ENCODE results near the gene PRR12. TPM values are rescaled to one million over a fixed set of nuclear protein-coding genes. Genes with fewer than 3 reads are reported as not detected.

The PRR12 gene
- total and polyA plus RNA-seq, 9 of the 15 experiments (the other 6 are each of a cell fraction or from before 2014, with no cell fraction given): 0.01 to 21.1 (median 0.98) TPM

DNA sequence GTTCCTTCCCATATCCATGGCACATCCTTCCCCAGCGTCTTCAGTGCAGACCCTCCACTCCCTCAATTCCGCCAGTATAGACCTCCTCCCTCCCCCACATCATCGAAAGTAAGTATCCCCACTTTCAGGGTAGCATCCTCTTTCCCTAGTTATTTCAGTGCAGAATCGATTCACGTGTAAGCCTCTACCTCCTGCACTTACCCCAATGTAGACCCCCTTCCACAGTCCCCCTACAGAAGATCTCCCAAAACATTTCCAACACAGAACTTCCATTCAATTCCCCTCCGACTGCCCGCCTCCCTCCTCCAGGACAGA is 74.0 kb downstream of the PRR12 start (continued):
- TF ChIP-seq, protein P1, sequence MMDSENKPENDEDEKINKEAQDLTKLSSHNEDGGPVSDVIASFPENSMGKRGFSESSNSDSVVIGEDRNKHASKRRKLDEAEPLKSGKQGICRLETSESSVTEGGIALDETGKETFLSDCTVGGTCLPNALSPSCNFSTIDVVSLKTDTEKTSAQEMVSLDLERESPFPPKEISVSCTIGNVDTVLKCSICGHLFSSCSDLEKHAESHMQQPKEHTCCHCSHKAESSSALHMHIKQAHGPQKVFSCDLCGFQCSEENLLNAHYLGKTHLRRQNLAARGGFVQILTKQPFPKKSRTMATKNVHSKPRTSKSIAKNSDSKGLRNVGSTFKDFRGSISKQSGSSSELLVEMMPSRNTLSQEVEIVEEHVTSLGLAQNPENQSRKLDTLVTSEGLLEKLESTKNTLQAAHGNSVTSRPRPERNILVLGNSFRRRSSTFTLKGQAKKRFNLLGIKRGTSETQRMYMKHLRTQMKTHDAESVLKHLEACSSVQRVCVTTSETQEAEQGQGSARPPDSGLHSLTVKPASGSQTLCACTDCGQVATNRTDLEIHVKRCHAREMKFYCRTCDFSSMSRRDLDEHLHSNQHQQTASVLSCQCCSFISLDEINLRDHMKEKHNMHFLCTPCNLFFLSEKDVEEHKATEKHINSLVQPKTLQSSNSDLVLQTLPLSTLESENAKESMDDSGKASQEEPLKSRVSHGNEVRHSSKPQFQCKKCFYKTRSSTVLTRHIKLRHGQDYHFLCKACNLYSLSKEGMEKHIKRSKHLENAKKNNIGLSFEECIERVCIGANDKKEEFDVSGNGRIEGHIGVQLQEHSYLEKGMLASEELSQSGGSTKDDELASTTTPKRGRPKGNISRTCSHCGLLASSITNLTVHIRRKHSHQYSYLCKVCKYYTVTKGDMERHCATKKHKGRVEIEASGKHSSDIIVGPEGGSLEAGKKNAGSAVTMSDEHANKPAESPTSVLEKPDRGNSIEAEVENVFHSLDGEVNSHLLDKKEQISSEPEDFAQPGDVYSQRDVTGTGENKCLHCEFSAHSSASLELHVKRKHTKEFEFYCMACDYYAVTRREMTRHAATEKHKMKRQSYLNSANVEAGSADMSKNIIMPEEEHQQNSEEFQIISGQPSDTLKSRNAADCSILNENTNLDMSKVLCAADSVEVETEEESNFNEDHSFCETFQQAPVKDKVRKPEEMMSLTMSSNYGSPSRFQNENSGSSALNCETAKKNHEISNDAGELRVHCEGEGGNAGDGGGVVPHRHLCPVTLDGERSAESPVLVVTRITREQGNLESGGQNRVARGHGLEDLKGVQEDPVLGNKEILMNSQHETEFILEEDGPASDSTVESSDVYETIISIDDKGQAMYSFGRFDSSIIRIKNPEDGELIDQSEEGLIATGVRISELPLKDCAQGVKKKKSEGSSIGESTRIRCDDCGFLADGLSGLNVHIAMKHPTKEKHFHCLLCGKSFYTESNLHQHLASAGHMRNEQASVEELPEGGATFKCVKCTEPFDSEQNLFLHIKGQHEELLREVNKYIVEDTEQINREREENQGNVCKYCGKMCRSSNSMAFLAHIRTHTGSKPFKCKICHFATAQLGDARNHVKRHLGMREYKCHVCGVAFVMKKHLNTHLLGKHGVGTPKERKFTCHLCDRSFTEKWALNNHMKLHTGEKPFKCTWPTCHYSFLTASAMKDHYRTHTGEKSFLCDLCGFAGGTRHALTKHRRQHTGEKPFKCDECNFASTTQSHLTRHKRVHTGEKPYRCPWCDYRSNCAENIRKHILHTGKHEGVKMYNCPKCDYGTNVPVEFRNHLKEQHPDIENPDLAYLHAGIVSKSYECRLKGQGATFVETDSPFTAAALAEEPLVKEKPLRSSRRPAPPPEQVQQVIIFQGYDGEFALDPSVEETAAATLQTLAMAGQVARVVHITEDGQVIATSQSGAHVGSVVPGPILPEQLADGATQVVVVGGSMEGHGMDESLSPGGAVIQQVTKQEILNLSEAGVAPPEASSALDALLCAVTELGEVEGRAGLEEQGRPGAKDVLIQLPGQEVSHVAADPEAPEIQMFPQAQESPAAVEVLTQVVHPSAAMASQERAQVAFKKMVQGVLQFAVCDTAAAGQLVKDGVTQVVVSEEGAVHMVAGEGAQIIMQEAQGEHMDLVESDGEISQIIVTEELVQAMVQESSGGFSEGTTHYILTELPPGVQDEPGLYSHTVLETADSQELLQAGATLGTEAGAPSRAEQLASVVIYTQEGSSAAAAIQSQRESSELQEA (IDR thresholded peaks at IDR 0.05; ENCODE audit: low read depth): 0 out of 2 replicates have a peak, but pooled peaks have one; percentile 40
- TF ChIP-seq GTF2B (IDR thresholded peaks at IDR 0.05; ENCODE audit: extremely low read depth, insufficient read length): no peak

Data from K562 (cell line).